Trophoblast cell (in vitro differentiated cells and primary cell): ENCODE measurements around the gene NELFA.

Experiments
- DNase-seq, 2 donors: peaks; one replicate each; pipeline ENCODE4 v3.0.0-alpha.2; 2016
- H2AFZ ChIP-seq: 2 replicates; pipeline ENCODE4 v1.6.1; 2013; ENCODE audit warnings: low read length, moderate library complexity, mild to moderate bottlenecking; ENCODE audit not compliant: insufficient read depth, poor library complexity
- H2AK5ac ChIP-seq: 2 replicates; pipeline ENCODE4 v1.6.1; 2013; ENCODE audit warnings: mild to moderate bottlenecking, low read length
- H2BK120ac ChIP-seq: 2 replicates; pipeline ENCODE4 v1.6.1; 2013; ENCODE audit warnings: low read length, mild to moderate bottlenecking, moderate library complexity; ENCODE audit not compliant: insufficient read depth, poor library complexity
- H2BK12ac ChIP-seq: 2 replicates; pipeline ENCODE4 v1.6.1; 2013; ENCODE audit warnings: mild to moderate bottlenecking, low read length, moderate library complexity
- H2BK5ac ChIP-seq: 2 replicates; pipeline ENCODE4 v1.6.1; 2013; ENCODE audit warnings: low read length, low read depth, moderate library complexity, mild to moderate bottlenecking; ENCODE audit not compliant: poor library complexity
- H3K14ac ChIP-seq: 2 replicates; pipeline ENCODE4 v1.6.1; 2013; ENCODE audit warnings: mild to moderate bottlenecking, low read length
- H3K18ac ChIP-seq: 2 replicates; pipeline ENCODE4 v1.6.1; 2013; ENCODE audit warnings: mild to moderate bottlenecking, low read length
- H3K23ac ChIP-seq: 2 replicates; pipeline ENCODE4 v1.6.1; 2013; ENCODE audit warnings: low read length
- H3K27ac ChIP-seq: 2 replicates; pipeline ENCODE4 v1.5.1; 2013; ENCODE audit warnings: low read depth, mild to moderate bottlenecking, inconsistent platforms, low read length, moderate library complexity
- H3K27me3 ChIP-seq: 2 replicates; pipeline ENCODE4 v1.6.1; 2013; ENCODE audit warnings: inconsistent platforms, mild to moderate bottlenecking, low read length, moderate library complexity; ENCODE audit not compliant: insufficient read depth
- H3K36me3 ChIP-seq, 2 experiments: 1 replicate in 1 of 2; 2 replicates in 1 of 2; pipeline ENCODE4 v1.6.1; 2013; ENCODE audit warnings: low read length in 2 of 2, mild to moderate bottlenecking in 2 of 2, moderate library complexity in 1 of 2; ENCODE audit not compliant: insufficient read depth in 2 of 2, control insufficient read depth in 1 of 2
- H3K4ac ChIP-seq: 2 replicates; pipeline ENCODE4 v1.6.1; 2013; ENCODE audit warnings: low read depth, mild to moderate bottlenecking, low read length, moderate library complexity
- H3K4me1 ChIP-seq, 2 experiments: 1 replicate in 1 of 2; 2 replicates in 1 of 2; pipeline ENCODE4 v1.6.1; 2013; ENCODE audit warnings: low read length in 2 of 2, mild to moderate bottlenecking in 2 of 2, moderate library complexity in 1 of 2; ENCODE audit not compliant: insufficient read depth in 2 of 2, control insufficient read depth in 1 of 2
- H3K4me2 ChIP-seq: 2 replicates; pipeline ENCODE4 v1.6.1; 2013; ENCODE audit warnings: inconsistent platforms, mild to moderate bottlenecking, low read length, moderate library complexity
- H3K4me3 ChIP-seq: 2 replicates; pipeline ENCODE4 v1.5.1; 2013; ENCODE audit warnings: mild to moderate bottlenecking, low read depth, low read length, inconsistent platforms
- H3K79me1 ChIP-seq: one replicate; pipeline ENCODE4 v1.6.1; 2013; ENCODE audit warnings: low read length
- H3K79me2 ChIP-seq: 2 replicates; pipeline ENCODE4 v1.6.1; 2013; ENCODE audit warnings: low read length, mild to moderate bottlenecking; ENCODE audit not compliant: control insufficient read depth, insufficient read depth, poor library complexity
- H3K9ac ChIP-seq: 2 replicates; pipeline ENCODE4 v1.6.1; 2013; ENCODE audit warnings: mild to moderate bottlenecking, low read length
- H3K9me3 ChIP-seq: 2 replicates; pipeline ENCODE4 v1.6.1; 2013; ENCODE audit warnings: low read depth, mild to moderate bottlenecking, control low read depth, inconsistent platforms, low read length; ENCODE audit not compliant: insufficient read depth
- H4K12ac ChIP-seq: 2 replicates; pipeline ENCODE4 v1.6.1; 2013; ENCODE audit warnings: low read depth, mild to moderate bottlenecking, low read length, moderate library complexity
- H4K8ac ChIP-seq: 2 replicates; pipeline ENCODE4 v1.6.1; 2013; ENCODE audit warnings: low read depth, mild to moderate bottlenecking, low read length, moderate library complexity
- H4K91ac ChIP-seq: one replicate; pipeline ENCODE4 v1.6.1; 2013; ENCODE audit warnings: low read depth, mild to moderate bottlenecking, low read length, moderate library complexity
- WGBS: extraction: QIAGEN DNeasy Blood & Tissue Kit; methylation state at CpG from one replicate; pipeline ENCODE4 v1.1.7; 2013; ENCODE audit warnings: missing lambda C conversion rate; ENCODE audit not compliant: insufficient read length, insufficient coverage; ENCODE audit errors: extremely low coverage; 5-methylcytosine and 5-hydroxymethylcytosine counted together

Gene NELFA

DNA sequence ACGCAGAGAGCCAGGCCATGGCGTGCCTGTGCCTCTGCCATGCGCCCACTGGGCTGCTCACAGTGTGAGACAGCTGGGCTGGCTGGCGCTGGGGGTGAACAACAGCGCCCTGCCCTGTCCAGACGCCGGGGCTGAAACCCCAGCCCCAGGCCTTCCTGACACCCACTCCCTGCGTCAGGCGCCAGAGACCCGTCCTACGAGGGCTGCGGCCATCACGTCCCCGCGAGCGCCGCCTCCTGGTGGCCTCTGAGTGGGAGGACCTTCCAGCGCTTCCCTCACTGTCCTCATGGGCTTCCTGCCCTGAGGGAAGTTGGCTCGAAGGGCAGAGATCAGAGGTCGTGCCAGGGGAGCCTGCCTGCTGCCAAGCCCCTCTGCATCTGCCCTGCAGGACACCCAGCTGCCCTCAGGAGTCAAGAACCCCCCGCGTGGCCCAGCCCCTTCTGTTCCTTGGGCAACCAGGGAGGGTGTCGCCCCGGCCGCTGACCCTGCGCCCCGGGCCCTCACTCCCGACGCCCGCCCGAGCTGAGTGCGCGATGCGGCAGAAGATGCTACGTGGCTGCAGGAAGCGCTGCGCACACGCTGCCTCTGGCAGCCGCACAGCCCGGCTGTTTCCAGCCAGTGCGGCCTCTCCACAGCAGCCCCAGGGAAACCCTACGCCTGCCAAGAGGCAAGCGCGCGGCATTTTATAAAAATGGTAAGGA lies 16.2 kb downstream of the NELFA start:
- Histone ChIP-seq H4K91ac (no peak overlapping the region), H2AFZ (no peak overlapping the region), H2AK5ac (no peak overlapping the region), H3K4ac (peak overlapping the region; percentile 1), H3K9ac (no peak overlapping the region), H3K27me3 (no peaks in the 10 kb centered on the region), H3K79me2 (no peaks in the 10 kb centered on the region), H2BK120ac (no peak overlapping the region), H3K4me2 (no peak overlapping the region), H3K18ac (peak overlapping the region; percentile 12), H3K14ac (no peak overlapping the region), H2BK12ac (no peak overlapping the region), H3K9me3 (no peaks in the 10 kb centered on the region), H3K79me1 (no peaks in the 10 kb centered on the region), H4K12ac (no peak overlapping the region), H3K4me1 (peaks cover under 1 to 3% of the 10 kb centered on the region in 2 experiments), H3K36me3 (peaks cover 24 to 26% of the 10 kb centered on the region in 2 experiments), H3K23ac (no peak overlapping the region), H2BK5ac (no peak overlapping the region), H3K27ac (no peak overlapping the region), H4K8ac (no peak overlapping the region), H3K4me3 (no peak overlapping the region)
- DNase-seq: no peak
- no CpG with 5 or more reads among the region's 45 CpGs for WGBS

DNA sequence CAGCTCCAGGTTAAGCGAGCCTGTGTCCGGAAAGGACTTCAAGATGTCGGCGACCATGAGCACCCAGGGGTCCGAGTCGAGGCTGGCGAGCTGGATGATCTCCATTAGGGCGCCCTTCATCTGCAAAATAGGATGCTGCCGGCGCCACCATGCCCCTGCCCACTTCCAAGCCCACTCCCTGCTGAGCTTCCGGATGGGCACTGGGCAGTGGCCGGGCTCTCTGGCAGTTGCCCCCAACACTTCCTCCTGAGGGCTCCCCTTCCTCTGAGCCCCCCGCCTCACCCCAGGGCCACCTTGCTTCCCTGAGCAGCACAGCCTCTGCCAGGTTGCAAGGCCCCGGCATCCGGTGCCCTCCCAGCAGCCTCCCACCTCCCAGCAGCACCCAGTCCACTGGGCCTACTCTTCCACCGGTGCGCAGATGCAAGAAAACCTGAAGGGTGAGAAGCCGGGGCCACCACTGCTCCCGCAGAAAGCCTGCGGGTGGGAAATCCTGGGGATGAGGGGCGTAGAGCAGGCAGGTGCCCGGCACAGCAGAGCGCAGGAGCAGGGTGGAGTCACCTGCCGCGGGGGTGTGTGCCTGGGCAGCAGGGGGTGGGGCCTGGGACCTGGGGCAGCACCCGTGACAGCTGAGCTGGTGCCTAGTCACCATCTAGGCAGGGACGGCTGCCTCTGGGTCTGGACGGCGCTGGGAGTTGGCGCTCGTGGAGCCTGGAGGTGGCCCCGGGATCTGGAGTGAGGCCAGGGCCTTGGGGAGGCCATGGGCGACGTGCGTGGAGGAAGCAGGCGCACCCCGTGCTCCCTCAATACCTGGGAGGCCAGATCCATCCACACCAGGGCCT lies 17.0 kb downstream of the NELFA start:
- H2AK5ac ChIP-seq: no peak overlapping the region
- no peaks in the 10 kb centered on the region for H3K79me2 ChIP-seq
- H3K36me3 ChIP-seq: peaks cover 32 to 34% of the 10 kb centered on the region in 2 experiments
- no peak overlapping the region for H2BK120ac ChIP-seq
- no peak overlapping the region for H4K12ac ChIP-seq
- DNase-seq: no peak
- no peak overlapping the region for H4K91ac ChIP-seq
- no peak overlapping the region for H3K23ac ChIP-seq
- peaks cover 0 to 2% of the 10 kb centered on the region in 2 experiments for H3K4me1 ChIP-seq
- no peak overlapping the region for H3K14ac ChIP-seq
- H3K79me1 ChIP-seq: no peaks in the 10 kb centered on the region
- no peak overlapping the region for H3K9ac ChIP-seq
- H3K4me2 ChIP-seq: no peak overlapping the region
- no peak overlapping the region for H2BK12ac ChIP-seq
- peaks cover 1% of the 10 kb centered on the region for H3K9me3 ChIP-seq
- H2BK5ac ChIP-seq: no peak overlapping the region
- no peak overlapping the region for H2AFZ ChIP-seq
- H3K18ac ChIP-seq: no peak overlapping the region
- H3K4me3 ChIP-seq: no peak overlapping the region
- no peak overlapping the region for H4K8ac ChIP-seq
- H3K27ac ChIP-seq: no peak overlapping the region
- no peak overlapping the region for H3K4ac ChIP-seq
- H3K27me3 ChIP-seq: no peaks in the 10 kb centered on the region
- no CpG with 5 or more reads among the region's 37 CpGs for WGBS

DNA sequence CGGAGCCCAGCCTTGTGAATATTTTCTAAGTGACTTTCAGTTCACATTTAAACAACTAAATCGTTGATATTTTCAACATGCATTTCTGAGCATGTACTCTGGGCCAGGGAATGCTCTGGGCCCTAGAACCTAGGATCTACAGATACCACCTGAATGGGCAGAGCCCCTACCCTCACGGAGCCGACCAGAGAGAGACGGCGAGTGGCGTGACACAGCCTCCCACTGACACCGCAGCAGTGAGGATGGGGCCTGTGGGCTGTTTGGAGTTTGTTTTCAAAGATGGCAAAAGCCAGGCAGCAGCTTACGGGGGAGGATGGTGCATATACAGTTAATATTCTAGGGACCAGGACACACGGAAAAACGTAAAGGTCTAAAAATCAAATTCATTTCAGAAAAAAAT lies 17.7 kb downstream of the NELFA start:
- H3K23ac ChIP-seq: no peak overlapping the region
- H3K4ac ChIP-seq: no peak overlapping the region
- peaks cover 38 to 42% of the 10 kb centered on the region in 2 experiments for H3K36me3 ChIP-seq
- no peak overlapping the region for H3K9ac ChIP-seq
- no peaks in the 10 kb centered on the region for H3K79me1 ChIP-seq
- H3K14ac ChIP-seq: no peak overlapping the region
- H3K18ac ChIP-seq: no peak overlapping the region
- H3K27me3 ChIP-seq: no peaks in the 10 kb centered on the region
- H2BK120ac ChIP-seq: no peak overlapping the region
- no peak overlapping the region for H3K27ac ChIP-seq
- H3K4me3 ChIP-seq: no peak overlapping the region
- no peak overlapping the region for H2AK5ac ChIP-seq
- no peak overlapping the region for H4K91ac ChIP-seq
- no peak overlapping the region for H4K8ac ChIP-seq
- H3K9me3 ChIP-seq: peaks cover 2% of the 10 kb centered on the region
- no peak overlapping the region for H2AFZ ChIP-seq
- H3K4me1 ChIP-seq: peaks cover 0 to 2% of the 10 kb centered on the region in 2 experiments
- no peaks in the 10 kb centered on the region for H3K79me2 ChIP-seq
- H4K12ac ChIP-seq: no peak overlapping the region
- H3K4me2 ChIP-seq: no peak overlapping the region
- DNase-seq: no peak
- no peak overlapping the region for H2BK12ac ChIP-seq
- no CpG with 5 or more reads among the region's 11 CpGs for WGBS
- H2BK5ac ChIP-seq: no peak overlapping the region

DNA sequence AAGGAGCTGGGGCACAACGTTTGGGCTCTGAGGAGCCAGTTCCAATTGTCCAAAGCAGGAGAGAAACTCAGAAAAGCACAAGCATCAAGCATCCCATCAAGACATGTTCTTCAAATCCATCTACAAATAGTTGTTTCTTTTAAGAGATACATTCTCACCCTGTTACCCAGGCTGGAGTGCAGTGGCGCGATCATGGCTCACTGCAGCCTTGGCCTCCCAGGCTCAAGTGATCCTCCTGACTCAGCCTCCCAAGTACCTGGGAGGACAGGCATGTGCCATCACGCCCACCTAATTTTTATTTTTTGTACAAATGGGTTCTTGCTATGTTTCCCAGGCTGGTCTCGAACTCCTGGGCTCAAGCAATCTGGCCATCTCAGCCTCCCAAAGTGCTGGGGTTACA lies 18.1 kb downstream of the NELFA start:
- peaks cover 2% of the 10 kb centered on the region for H3K9me3 ChIP-seq
- no peaks in the 10 kb centered on the region for H3K27me3 ChIP-seq
- no peak overlapping the region for H3K4me2 ChIP-seq
- no peak overlapping the region for H4K12ac ChIP-seq
- H4K8ac ChIP-seq: no peak overlapping the region
- H2BK120ac ChIP-seq: no peak overlapping the region
- no peak overlapping the region for H3K23ac ChIP-seq
- no peak overlapping the region for H3K27ac ChIP-seq
- H3K4ac ChIP-seq: no peak overlapping the region
- no peak overlapping the region for H3K18ac ChIP-seq
- no peak overlapping the region for H2AFZ ChIP-seq
- H2AK5ac ChIP-seq: no peak overlapping the region
- no peak overlapping the region for H3K14ac ChIP-seq
- H3K4me3 ChIP-seq: no peak overlapping the region
- peaks cover 43 to 46% of the 10 kb centered on the region in 2 experiments for H3K36me3 ChIP-seq
- no peak for DNase-seq
- H2BK5ac ChIP-seq: no peak overlapping the region
- H3K79me1 ChIP-seq: no peaks in the 10 kb centered on the region
- WGBS: no CpG with 5 or more reads among the region's 5 CpGs
- H3K9ac ChIP-seq: no peak overlapping the region
- no peak overlapping the region for H2BK12ac ChIP-seq
- no peaks in the 10 kb centered on the region for H3K79me2 ChIP-seq
- no peak overlapping the region for H4K91ac ChIP-seq
- H3K4me1 ChIP-seq: peaks cover 0 to 2% of the 10 kb centered on the region in 2 experiments
